Measurements from ENCODE around the gene LITAFD.

LITAFD gene

DNA sequence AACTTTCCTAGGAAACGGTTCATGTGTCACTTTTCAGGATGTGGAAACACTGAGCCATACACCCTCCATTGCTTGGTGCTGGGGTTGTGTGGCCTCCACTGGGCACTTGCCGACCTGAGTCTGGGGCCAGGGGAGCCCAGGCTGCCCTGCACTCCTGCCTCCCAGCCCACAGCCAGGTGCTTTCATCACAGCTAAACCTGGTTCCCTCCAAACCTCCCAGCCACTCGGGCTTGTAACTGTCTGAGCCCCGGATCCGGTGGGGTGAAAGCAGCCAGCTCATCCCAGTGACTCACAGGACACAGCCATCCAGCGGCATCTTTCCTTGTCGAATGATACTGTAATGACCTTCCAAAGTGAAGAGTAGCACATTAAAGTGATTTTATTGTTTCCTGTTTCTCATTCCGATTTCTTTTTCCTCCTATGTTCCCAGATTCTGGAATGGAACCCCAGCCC is 33.2 kb upstream of the LITAFD start:
- H3K4me1 ChIP-seq (ENCODE audit: control insufficient read depth, insufficient read depth, low read length), result peaks cover 30% of the 10 kb centered on the region
- H3K27me3 ChIP-seq (ENCODE audit: control insufficient read depth, insufficient read depth, low read length), result no peaks in the 10 kb centered on the region
- H3K4me2 ChIP-seq (ENCODE audit: low read length), result peak overlapping the region; percentile 56
- H3K9ac ChIP-seq (ENCODE audit: low read depth, low read length), result peak overlapping the region; percentile 19
- no peak overlapping the region for H3K4me3 ChIP-seq (ENCODE audit: low read length)
- no peaks in the 10 kb centered on the region for H3K9me3 ChIP-seq (replicated peaks; ENCODE audit: low read length)
- peaks cover 70% of the 10 kb centered on the region for H3K36me3 ChIP-seq (ENCODE audit: insufficient read depth, low read length)

DNA sequence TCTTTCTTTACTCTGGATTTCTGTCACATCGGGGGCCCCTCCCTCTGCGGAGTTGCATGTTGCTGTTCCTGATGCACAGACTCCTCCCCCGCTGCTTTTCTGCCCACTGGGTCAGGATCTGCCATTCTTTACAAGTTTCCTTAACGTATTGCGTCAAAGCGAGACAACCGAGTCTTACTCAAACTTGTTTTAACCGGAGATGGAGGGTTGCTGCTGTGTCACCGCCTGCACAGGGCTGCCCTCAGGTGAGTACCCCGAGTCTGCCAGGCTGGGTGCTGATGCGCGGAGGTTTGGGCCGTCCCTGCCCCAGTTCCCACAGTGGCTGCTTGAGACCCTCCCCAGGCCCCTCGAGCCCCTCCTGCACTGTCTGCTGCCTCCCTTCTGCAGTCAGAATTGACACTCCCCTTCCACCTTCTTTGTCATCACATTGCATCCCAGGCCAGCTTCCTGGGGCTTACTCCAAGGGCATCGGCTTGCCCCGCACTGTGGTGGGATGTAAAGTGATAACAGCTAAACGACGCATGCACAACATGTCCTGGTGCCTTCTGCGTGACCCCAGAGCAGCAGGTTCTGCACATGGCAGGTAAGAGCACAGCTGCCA is 32.6 kb upstream of the LITAFD start:
- H3K4me1 ChIP-seq (ENCODE audit: control insufficient read depth, insufficient read depth, low read length), result peaks cover 30% of the 10 kb centered on the region

GRCh38 chr16:8850279-8850885 is 31.8 kb upstream of the LITAFD start:
- H3K9ac ChIP-seq (ENCODE audit: low read depth, low read length), result peak overlapping the region; percentile 13
- peak overlapping the region; percentile 56 for H3K4me2 ChIP-seq (ENCODE audit: low read length)
- H3K36me3 ChIP-seq (ENCODE audit: insufficient read depth, low read length), result peaks cover 83% of the 10 kb centered on the region
- H3K27me3 ChIP-seq (ENCODE audit: control insufficient read depth, insufficient read depth, low read length), result no peaks in the 10 kb centered on the region
- no peaks in the 10 kb centered on the region for H3K9me3 ChIP-seq (replicated peaks; ENCODE audit: low read length)
- H3K4me3 ChIP-seq (ENCODE audit: low read length), result no peak overlapping the region
- peaks cover 30% of the 10 kb centered on the region for H3K4me1 ChIP-seq (ENCODE audit: control insufficient read depth, insufficient read depth, low read length)

More for the DNA sequence above, 32.6 kb upstream of the LITAFD start:
- H3K9ac ChIP-seq (ENCODE audit: low read depth, low read length), result no peak overlapping the region
- H3K27me3 ChIP-seq (ENCODE audit: control insufficient read depth, insufficient read depth, low read length), result no peaks in the 10 kb centered on the region
- no peaks in the 10 kb centered on the region for H3K9me3 ChIP-seq (replicated peaks; ENCODE audit: low read length)
- H3K4me3 ChIP-seq (ENCODE audit: low read length), result no peak overlapping the region
- H3K4me2 ChIP-seq (ENCODE audit: low read length), result peak overlapping the region; percentile 56
- peaks cover 74% of the 10 kb centered on the region for H3K36me3 ChIP-seq (ENCODE audit: insufficient read depth, low read length)

DNA sequence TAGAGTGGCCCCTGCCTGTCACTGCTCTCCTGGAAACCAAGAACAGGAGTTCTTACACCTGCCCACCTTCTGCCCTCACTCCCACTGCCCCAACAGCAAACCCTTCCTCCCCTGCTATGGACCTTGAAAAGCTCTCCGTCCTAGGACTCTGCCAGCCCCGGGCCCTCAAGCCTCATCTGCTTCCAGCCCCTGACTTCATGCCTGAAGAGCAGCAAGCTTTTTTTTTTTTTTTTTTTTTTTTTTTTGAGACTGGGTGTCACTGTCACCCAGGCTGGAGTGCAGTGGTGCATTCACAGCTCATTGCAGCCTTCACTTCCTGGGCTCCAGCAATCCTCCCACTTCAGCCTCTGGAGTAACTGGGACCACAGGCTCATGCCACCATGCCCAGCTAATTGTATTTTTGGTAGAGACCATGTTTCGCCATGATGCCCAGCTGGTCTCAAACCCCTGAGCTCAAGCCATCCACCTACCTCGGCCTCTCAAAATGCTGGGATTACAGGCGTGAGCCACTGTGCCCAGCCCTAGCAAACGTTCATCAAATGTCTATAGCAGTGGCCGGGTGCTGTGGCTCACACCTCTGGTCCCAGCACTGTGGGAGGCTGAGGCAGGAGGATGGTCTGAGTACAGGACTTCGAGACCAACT is 30.3 kb upstream of the LITAFD start:
- H3K36me3 ChIP-seq (ENCODE audit: insufficient read depth, low read length), result peaks cover 88% of the 10 kb centered on the region

GRCh38 chr16:8852534-8852933 is 29.6 kb upstream of the LITAFD start:
- H3K4me1 ChIP-seq (ENCODE audit: control insufficient read depth, insufficient read depth, low read length), result peaks cover 30% of the 10 kb centered on the region
- H3K36me3 ChIP-seq (ENCODE audit: insufficient read depth, low read length), result peaks cover 83% of the 10 kb centered on the region

More for the DNA sequence above, 30.3 kb upstream of the LITAFD start:
- Histone ChIP-seq H3K9ac (ENCODE audit: low read depth, low read length) (no peak overlapping the region), H3K27me3 (ENCODE audit: control insufficient read depth, insufficient read depth, low read length) (no peaks in the 10 kb centered on the region), H3K4me3 (ENCODE audit: low read length) (no peak overlapping the region), H3K4me1 (ENCODE audit: control insufficient read depth, insufficient read depth, low read length) (peaks cover 30% of the 10 kb centered on the region), H3K4me2 (ENCODE audit: low read length) (no peak overlapping the region), H3K9me3 (replicated peaks; ENCODE audit: low read length) (no peaks in the 10 kb centered on the region)

GRCh38 chr16:8853150-8853549 is 29.0 kb upstream of the LITAFD start:
- no peak overlapping the region for H3K4me2 ChIP-seq (ENCODE audit: low read length)
- peaks cover 29% of the 10 kb centered on the region for H3K4me1 ChIP-seq (ENCODE audit: control insufficient read depth, insufficient read depth, low read length)
- no peaks in the 10 kb centered on the region for H3K9me3 ChIP-seq (replicated peaks; ENCODE audit: low read length)
- no peak overlapping the region for H3K4me3 ChIP-seq (ENCODE audit: low read length)
- H3K36me3 ChIP-seq (ENCODE audit: insufficient read depth, low read length), result peaks cover 77% of the 10 kb centered on the region
- H3K9ac ChIP-seq (ENCODE audit: low read depth, low read length), result no peak overlapping the region
- no peaks in the 10 kb centered on the region for H3K27me3 ChIP-seq (ENCODE audit: control insufficient read depth, insufficient read depth, low read length)

More at GRCh38 chr16:8852534-8852933, 29.6 kb upstream of the LITAFD start:
- Histone ChIP-seq H3K4me2 (ENCODE audit: low read length) (no peak overlapping the region), H3K4me3 (ENCODE audit: low read length) (no peak overlapping the region), H3K9me3 (replicated peaks; ENCODE audit: low read length) (no peaks in the 10 kb centered on the region), H3K27me3 (ENCODE audit: control insufficient read depth, insufficient read depth, low read length) (no peaks in the 10 kb centered on the region), H3K9ac (ENCODE audit: low read depth, low read length) (no peak overlapping the region)

- H3K4me1 ChIP-seq (ENCODE audit: control insufficient read depth, insufficient read depth, low read length), result peaks cover 25% of the 10 kb centered on the region
- H3K9me3 ChIP-seq (replicated peaks; ENCODE audit: low read length), result no peaks in the 10 kb centered on the region
- H3K27me3 ChIP-seq (ENCODE audit: control insufficient read depth, insufficient read depth, low read length), result no peaks in the 10 kb centered on the region
- H3K4me2 ChIP-seq (ENCODE audit: low read length), result no peak overlapping the region
- no peak overlapping the region for H3K4me3 ChIP-seq (ENCODE audit: low read length)
- H3K36me3 ChIP-seq (ENCODE audit: insufficient read depth, low read length), result peaks cover 76% of the 10 kb centered on the region
- no peak overlapping the region for H3K9ac ChIP-seq (ENCODE audit: low read depth, low read length)
These were observed 28.5 kb upstream of the LITAFD start for GRCh38 chr16:8853611-8854010.

DNA sequence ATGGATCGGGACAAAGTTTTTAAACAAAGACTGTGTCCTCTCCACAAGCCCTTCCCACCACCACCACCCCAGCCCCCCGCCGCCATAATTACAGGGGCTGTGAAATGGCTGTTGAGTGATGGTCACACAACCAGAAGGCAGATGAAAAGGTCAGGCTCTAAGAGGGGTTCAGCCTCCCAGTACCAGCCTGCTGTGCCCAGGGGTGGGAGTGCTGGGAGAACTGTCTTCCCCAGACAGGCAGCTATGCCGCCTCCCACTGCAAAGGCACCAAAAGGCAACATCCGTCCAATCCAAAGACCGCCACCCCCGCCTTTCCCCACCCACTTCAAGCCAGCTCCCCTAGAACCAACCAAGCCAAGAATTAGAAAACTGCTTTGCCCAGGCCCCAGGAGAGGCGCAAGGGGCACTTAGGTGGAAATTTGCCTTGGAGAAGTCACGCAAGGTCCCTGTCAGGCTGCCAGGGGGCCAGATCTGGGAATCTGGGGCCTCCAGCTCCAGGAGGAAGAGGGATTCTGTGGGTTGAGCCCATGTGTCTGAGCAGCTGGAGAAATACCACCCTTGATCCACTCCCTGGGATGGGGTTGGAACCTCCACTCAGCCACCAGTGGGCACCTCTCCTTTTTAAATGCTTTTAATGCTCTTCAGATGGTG is 27.7 kb upstream of the LITAFD start:
- H3K4me3 ChIP-seq (ENCODE audit: low read length), result no peak overlapping the region
- H3K9ac ChIP-seq (ENCODE audit: low read depth, low read length), result no peak overlapping the region
- H3K27me3 ChIP-seq (ENCODE audit: control insufficient read depth, insufficient read depth, low read length), result no peaks in the 10 kb centered on the region
- H3K36me3 ChIP-seq (ENCODE audit: insufficient read depth, low read length), result peaks cover 78% of the 10 kb centered on the region
- no peak overlapping the region for H3K4me2 ChIP-seq (ENCODE audit: low read length)
- no peaks in the 10 kb centered on the region for H3K9me3 ChIP-seq (replicated peaks; ENCODE audit: low read length)
- H3K4me1 ChIP-seq (ENCODE audit: control insufficient read depth, insufficient read depth, low read length), result peaks cover 17% of the 10 kb centered on the region

- Histone ChIP-seq H3K9me3 (replicated peaks; ENCODE audit: low read length) (no peaks in the 10 kb centered on the region), H3K4me1 (ENCODE audit: control insufficient read depth, insufficient read depth, low read length) (peaks cover 13% of the 10 kb centered on the region), H3K4me2 (ENCODE audit: low read length) (no peak overlapping the region), H3K9ac (ENCODE audit: low read depth, low read length) (no peak overlapping the region), H3K4me3 (ENCODE audit: low read length) (no peak overlapping the region), H3K36me3 (ENCODE audit: insufficient read depth, low read length) (peaks cover 71% of the 10 kb centered on the region), H3K27me3 (ENCODE audit: control insufficient read depth, insufficient read depth, low read length) (no peaks in the 10 kb centered on the region)
These were observed 26.9 kb upstream of the LITAFD start for GRCh38 chr16:8855051-8855786.

GRCh38 chr16:8855972-8856371 is 26.2 kb upstream of the LITAFD start:
- H3K4me2 ChIP-seq (ENCODE audit: low read length), result no peak overlapping the region
- no peak overlapping the region for H3K9ac ChIP-seq (ENCODE audit: low read depth, low read length)
- H3K9me3 ChIP-seq (replicated peaks; ENCODE audit: low read length), result no peaks in the 10 kb centered on the region
- H3K4me1 ChIP-seq (ENCODE audit: control insufficient read depth, insufficient read depth, low read length), result peaks cover 9% of the 10 kb centered on the region
- H3K27me3 ChIP-seq (ENCODE audit: control insufficient read depth, insufficient read depth, low read length), result no peaks in the 10 kb centered on the region
- peaks cover 65% of the 10 kb centered on the region for H3K36me3 ChIP-seq (ENCODE audit: insufficient read depth, low read length)
- H3K4me3 ChIP-seq (ENCODE audit: low read length), result no peak overlapping the region
